NCI-H2029 (cell line): Measurements from ENCODE around the gene RASSF7.
"Not testable (repeated sequence)": the region's sequence is repeated elsewhere in the genome, so short reads cannot be mapped to it uniquely, and the experiment has no call there.

Experiments
- DNase-seq: peaks from one replicate; lab custom pipeline; 2025; lab: John Stamatoyannopoulos, UW

RASSF7 gene

GRCh38 chr11:560305-561147 is at the start of gene RASSF7, which contains the start of gene LMNTD2:
Gene RASSF7, plus strand, starts transcription at chr11:560970. Its CDS starts 799 bp downstream, at chr11:561769.
Gene LMNTD2, minus strand, starts transcription at chr11:560738. Its CDS starts 22 bp downstream, at chr11:560716.
- DNase-seq, result peak; percentile 86

DNA sequence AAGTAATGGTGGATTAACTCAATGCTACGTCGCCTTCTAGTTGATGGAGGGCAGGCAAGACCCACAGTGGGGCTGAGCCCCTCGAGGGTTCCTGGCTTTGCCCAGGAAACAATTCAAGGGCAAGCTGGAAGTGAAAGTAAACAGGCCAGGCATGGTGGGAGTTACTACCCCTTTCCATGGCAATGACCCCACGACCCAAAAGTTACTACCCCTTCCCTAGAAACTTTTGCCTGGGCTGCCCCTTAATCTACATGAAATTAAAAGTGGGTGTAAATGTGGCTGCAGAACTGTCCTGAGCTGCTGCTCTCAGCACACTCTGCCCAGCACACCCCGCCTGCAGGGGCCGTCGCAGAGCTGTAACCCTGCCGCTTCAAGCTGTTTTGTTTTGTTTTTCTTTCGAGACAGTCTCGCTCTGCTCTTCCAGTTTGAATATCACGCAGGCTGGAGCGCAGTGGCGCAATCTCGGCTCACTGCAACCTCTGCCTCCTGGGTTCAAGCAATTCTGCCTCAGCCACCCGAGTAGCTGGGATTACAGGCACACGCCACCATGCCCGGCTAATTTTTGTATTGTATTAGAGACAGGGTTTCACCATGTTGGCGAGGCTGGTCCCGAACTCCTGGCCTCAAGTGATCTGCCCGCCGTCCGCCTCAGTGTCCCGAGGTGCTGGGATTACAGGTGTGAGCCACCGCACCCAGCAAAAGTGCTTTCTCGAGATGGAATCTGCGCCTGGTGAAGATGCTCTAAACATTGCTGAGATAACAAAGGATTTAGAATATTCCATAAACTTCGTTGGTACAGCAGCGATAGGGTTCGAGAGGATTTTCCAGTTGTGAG is 47.8 kb upstream of the RASSF7 start:
- no peak for DNase-seq

DNA sequence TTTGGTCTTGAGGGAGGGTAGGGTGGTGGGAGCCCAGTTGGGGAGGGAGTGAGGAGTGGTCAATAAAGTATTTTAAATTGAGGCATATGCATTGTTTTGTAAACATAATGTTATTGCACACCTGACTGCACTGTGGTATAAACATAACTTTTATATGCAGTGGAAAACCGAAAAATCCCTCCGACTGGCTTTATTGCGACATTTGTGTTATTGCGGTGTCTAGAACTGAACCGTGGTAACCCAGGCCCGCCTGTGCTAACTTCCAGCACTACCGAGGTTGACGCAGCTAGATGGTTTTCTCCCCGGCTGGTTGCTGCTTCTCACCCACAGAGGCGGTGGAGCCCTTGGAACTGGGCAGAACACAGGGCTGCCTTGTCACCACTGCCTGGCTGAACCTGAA is 46.2 kb upstream of the RASSF7 start:
- DNase-seq, result no peak

GRCh38 chr11:515131-515530 is 45.6 kb upstream of the RASSF7 start:
- DNase-seq, result no peak

GRCh38 chr11:516400-516799 is 44.4 kb upstream of the RASSF7 start:
- no peak for DNase-seq

- not testable (repeated sequence) for DNase-seq
These were observed 43.7 kb upstream of the RASSF7 start for GRCh38 chr11:516918-517685.

DNA sequence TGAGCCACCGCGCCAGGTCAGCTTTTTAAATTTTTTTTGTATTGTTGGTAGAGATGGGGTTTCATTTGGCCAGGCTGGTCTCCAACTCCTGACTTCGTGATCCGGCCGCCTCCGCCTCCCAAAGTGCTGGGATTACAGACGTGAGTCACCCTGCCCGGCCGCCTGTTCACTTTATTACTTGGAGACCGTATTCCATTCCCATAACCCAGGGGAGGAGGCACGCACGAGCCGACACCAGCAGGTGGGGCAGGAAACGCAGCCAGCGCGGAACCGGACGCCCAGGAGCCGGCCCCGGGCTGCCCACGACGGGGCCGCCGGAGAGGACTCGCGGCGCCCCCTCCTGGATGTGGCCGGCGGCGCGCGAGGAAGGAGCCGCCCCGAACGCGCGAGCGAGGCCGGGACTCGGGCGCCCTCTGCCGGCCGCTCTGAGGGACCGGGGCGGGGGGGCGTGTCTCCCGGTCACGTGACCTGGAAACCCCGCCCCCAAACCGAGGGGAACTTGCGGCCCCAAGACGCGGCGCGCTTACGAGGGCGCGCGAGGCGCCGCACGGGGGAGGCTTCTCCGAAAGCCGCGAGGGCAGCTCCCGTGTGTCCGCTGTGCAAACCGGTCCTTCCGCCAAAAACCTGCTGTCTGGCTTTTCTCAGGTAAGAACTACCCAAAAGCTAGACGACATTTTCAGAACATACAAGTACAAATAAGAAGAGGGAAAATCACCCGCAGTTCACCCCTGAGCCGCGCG is 42.1 kb upstream of the RASSF7 start:
- DNase-seq, result peak; percentile 89

DNA sequence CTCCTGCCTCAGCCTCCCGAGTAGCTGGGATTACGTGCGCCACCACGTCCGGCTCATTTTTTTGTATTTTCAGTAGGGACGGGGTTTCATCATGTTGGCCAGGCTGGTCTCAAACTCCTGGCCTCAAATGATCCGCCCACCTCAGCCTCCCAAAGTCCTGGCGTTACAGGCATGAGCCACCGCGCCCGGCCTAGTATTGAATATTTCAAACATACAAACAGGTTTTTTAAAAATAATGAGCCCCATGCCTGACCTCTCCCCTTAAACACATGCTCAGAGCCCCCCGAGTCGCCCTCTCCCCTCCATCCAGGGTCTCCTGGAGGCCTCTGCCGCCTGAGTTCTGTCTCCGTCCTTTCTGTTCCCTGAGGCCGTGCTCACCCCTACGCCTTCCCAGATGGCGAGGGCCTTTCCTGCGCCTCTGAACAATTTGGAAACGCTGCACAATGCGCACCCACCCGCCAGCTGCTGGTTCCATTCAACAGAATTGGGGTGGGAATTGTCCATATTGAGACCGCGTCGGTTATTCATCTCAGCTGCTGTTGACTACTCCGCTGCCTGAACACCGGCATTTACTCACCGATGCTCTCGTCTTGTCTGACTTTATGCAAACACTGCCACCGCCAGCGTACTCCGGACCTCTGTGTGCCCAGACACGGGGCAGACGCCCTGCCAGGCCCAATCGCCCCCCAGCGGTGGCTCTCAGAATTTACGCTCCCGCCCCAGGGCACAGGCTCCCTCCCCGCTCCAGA is 40.2 kb upstream of the RASSF7 start:
- DNase-seq, result no peak

DNA sequence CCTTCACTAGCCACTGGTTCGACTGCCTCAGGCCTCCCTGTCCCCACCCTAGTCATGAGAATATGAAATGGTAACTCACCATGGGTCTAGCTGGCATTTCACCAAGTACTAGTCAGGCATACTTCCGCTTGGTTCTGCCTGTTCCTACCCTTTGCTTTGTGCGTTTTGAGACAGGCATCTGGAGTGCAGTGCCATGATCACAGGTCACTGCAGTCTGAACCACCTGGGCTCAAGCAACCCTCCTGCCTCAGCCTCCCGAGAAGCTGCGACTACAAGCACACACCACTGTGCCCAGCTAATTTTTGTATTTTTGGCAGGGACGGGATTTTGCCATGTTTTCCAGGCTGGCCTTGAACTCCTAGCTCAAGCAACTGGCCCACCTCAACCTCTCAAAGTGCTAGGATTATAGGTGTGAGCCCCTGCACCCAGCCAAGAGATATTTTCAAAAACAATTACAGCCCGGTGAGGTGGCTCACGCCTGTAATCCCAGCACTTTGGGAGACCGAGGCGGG is 39.5 kb upstream of the RASSF7 start:
- DNase-seq, result no peak

- DNase-seq, result no peak
These were observed 34.6 kb upstream of the RASSF7 start for GRCh38 chr11:526192-526591.

DNA sequence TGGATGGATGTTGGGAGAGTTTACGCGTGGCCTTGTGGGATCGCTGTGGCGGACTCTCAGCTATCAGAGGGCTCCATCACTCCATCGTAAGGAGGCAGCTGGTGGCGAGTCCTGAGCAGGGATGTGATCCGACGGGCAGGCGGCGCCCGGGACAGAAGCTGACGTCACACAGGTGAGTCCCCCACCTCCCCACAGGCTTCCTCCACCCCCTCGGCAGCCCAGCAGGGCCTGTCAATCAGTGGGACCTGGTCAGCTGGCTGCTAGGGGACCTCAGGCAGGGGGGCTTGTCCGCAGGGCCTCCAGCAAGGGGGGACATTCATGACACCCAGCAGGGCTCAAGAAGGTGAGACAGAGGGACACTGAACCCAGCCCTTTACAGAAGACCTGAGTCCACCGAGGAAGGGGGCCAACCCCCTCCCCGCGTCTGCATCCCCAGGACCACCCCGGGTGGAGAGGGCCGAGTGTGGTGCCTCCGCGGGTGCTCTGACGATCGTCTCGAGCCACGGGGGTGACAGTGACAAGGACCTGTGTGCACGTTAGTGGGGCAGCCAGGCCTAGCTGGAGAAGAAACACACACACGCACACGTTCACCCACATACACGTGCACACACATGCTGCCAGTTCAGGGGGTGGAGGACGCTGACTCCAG is 32.5 kb upstream of the RASSF7 start:
- DNase-seq, result no peak

- no peak for DNase-seq
These were observed 31.7 kb upstream of the RASSF7 start for GRCh38 chr11:528815-529727.

DNA sequence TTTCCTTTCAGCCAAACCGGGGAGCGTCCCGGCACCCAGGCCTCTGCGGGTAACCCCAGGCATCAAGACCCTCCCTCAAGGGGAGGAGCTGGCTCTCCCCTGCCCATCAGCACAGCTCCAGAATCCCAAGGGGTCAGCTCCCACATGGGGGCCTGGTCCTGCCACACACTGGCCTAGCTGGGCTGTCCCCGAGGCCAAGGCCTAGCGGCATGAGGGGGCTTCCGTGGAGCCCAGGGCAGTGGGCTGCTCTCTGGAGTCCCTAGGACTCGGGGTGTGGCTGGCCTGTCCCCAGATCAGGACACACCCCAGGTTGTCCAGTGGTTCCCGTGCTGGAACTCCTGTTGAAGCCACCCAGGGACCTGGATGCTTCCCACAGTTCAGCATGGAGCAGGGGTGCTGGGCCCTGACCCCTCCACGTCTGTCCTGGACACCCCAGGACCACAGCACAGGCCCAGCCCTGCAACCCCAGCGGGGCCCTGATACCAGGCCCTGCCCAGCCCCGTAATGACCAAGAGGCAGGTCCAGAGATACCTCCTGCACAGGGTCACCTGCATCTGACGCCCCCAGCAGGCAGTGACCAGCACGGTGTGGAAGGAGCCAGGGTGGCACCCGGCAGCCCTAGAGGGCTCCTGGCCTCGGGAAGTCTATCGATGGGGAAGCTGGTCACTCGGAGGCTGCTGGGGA is 30.9 kb upstream of the RASSF7 start:
- no peak for DNase-seq

DNA sequence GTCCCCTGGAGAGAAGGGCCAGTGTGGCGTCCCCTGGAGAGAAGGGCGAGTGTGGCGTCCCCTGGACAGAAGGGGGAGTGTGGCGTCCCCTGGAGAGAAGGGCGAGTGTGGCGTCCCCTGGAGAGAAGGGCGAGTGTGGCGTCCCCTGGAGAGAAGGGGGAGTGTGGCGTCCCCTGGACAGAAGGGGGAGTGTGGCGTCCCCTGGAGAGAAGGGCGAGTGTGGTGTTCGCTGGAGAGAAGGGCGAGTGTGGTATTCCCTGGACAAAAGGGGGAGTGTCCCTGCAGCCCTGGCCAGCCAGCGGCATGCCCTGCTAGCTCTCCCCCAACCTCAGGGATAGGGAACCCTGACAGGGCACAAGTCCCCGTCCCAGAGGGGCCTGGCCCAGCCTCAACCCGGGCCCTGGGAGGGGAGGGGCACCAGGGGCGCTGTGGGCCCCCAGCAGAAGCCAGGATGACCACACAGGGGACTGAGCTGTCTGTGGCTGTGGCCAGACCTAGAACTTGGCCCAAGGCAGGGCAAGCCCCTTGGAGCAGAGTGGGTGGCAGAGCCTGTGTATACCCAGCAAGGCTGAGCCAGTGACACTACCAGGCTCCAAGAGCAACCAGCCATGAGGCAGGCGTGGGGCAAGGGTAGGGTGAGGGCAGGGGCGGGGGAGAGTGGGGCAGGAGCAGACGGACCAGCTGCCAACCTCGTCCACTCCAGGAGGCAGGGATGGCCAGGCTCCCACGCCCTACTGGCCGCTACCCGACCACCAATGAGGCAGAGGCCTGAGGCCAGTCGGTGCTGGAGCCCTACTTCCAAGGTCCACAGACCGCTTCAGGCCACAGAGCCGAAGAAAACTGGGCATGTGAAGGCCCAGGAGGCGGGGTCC is 29.6 kb upstream of the RASSF7 start:
- no peak for DNase-seq

DNA sequence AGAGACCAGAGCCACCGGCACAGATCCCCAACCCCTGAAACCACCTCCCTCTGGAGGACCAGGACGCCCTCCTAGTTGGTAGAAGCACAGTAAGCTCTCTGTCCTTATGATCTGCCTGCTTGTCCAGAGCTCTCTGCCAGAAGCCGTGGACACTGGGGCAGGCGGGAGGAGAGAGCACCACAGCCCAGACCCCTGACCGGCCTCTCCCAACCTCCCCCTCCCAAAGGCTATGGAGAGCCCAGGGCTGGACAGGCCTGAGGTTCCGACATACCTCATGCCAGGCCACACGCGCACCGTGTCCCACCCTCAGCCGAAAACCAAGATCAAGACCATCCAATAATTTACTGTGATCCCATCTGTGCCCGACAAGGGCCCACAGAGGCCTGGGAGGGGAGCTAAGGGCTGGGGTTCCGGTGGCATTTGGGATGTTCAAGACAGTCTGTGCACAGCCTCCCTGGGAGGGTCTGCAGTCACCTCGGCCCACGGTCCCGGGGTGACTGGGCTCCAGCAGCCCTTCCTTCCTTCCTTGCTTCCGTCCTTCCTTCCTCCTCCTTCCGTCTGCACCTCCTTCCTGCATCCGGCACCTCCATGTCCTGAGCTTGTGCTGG is 28.7 kb upstream of the RASSF7 start:
- DNase-seq, result no peak

- DNase-seq, result no peak
These were observed 28.2 kb upstream of the RASSF7 start for GRCh38 chr11:532527-532985.
